C4-2B (cell line): ENCODE results near the gene FNDC10.
"Not testable (repeated sequence)": the region's sequence is repeated elsewhere in the genome, so short reads cannot be mapped to it uniquely, and the experiment has no call there.

Experiments
- ZFX ChIP-seq: fragments of 450-650 bp; IDR thresholded peaks from 2 replicates; pipeline ENCODE4 v1.6.1; 2017
- TF ChIP-seq, protein P1 (sequence below): fragments of 450-650 bp; conservative IDR thresholded peaks from 2 replicates; pipeline ENCODE4 v1.5.1; 2017; ENCODE audit warnings: mild to moderate bottlenecking

DNA sequence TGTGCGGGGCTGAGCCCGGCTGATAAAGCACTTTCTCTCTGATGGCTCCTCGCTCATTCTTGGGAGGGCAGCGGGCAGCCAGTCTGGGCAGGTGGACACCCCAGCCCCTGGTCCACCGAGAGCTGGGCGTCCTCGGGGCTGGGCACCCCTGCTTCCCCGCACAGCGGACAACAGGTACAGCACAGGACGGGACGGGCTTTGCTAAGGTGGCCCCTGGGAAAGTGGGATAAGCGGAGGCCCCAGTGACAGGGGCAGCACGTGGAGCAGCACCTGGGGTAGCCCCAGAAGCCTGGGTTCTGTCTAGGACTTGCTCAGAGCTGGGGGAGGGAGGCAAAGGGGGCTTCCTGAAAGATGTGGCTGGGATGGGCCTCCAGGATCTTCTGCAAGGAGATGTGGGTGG is 34.7 kb upstream of the FNDC10 start:
- TF ChIP-seq, protein P1, sequence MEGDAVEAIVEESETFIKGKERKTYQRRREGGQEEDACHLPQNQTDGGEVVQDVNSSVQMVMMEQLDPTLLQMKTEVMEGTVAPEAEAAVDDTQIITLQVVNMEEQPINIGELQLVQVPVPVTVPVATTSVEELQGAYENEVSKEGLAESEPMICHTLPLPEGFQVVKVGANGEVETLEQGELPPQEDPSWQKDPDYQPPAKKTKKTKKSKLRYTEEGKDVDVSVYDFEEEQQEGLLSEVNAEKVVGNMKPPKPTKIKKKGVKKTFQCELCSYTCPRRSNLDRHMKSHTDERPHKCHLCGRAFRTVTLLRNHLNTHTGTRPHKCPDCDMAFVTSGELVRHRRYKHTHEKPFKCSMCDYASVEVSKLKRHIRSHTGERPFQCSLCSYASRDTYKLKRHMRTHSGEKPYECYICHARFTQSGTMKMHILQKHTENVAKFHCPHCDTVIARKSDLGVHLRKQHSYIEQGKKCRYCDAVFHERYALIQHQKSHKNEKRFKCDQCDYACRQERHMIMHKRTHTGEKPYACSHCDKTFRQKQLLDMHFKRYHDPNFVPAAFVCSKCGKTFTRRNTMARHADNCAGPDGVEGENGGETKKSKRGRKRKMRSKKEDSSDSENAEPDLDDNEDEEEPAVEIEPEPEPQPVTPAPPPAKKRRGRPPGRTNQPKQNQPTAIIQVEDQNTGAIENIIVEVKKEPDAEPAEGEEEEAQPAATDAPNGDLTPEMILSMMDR: not testable (repeated sequence)
- TF ChIP-seq ZFX: not testable (repeated sequence)
